Embryonic facial prominence (tissue), 1 donor: ENCODE data around the gene SH3PXD2A.
"Not testable (repeated sequence)": the region's sequence is repeated elsewhere in the genome, so short reads cannot be mapped to it uniquely, and the experiment has no call there.

Source experiments
- DNase-seq: peaks from one replicate; pipeline ENCODE4 v3.0.0-alpha.2; 2016; ENCODE audit errors: extremely low spot score

The SH3PXD2A gene

DNA sequence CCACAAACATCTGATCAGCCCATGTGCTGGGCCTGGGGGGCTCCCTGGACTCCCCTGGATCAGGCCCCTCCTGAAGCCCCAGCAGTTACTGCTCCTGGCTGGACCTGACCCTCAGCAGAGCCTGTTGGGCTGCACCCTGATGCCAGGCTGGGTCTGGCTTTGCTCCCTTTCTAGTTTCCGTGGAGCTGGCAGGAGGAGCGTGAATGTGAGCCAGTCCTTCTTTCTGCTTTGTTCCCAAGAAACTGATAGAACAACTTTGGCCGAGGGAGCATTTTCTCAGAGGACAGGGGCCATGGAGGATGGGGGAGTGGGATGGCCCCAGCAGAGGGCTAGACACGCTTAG lies 233.6 kb downstream of the SH3PXD2A start:
- DNase-seq: no peak

DNA sequence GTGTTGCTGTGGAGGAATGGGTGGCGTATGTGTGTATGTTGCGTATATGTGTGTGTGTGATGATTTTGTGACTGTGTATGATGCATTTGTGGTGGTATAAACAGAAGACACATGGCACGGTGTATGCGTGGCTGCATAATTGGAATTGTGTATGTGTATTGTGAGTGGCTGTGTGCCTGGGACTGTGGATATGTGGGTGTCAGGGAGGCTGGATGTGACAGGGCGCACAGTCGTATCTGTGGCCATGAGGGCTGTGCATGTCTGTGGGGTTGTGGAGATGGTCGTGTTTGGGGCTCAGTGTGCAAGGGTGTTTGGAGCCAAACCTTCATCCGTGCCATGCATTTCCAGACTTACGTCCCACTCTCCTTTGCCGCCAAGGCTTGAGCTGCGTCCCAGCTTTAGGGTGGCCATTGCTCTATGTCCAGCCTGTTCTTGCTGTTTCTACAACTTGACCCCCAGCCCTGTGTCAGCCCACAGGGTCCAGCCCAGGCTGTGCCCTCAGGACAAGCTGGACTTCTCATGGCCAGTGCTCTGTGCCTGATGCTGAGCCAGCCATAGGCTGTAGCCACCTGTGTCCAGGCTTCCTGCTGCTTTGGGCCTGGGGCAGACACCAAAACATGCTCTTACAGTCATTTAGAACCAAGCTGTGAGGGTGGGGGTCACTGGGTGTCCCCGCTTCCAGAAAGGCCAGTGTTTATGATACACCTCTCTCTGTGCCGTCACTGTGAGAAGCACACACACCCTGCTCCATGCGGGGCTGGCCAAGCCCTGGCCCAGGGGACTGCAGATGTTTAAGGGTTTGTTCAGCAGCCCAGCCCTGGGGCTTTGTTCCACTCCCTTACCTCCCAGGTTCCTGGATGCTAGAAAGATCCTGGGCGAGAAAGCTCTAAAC lies 234.2 kb downstream of the SH3PXD2A start:
- no peak for DNase-seq

- DNase-seq: no peak
Observed at GRCh38 chr10:103620352-103620740, 235.0 kb downstream of the SH3PXD2A start.

DNA sequence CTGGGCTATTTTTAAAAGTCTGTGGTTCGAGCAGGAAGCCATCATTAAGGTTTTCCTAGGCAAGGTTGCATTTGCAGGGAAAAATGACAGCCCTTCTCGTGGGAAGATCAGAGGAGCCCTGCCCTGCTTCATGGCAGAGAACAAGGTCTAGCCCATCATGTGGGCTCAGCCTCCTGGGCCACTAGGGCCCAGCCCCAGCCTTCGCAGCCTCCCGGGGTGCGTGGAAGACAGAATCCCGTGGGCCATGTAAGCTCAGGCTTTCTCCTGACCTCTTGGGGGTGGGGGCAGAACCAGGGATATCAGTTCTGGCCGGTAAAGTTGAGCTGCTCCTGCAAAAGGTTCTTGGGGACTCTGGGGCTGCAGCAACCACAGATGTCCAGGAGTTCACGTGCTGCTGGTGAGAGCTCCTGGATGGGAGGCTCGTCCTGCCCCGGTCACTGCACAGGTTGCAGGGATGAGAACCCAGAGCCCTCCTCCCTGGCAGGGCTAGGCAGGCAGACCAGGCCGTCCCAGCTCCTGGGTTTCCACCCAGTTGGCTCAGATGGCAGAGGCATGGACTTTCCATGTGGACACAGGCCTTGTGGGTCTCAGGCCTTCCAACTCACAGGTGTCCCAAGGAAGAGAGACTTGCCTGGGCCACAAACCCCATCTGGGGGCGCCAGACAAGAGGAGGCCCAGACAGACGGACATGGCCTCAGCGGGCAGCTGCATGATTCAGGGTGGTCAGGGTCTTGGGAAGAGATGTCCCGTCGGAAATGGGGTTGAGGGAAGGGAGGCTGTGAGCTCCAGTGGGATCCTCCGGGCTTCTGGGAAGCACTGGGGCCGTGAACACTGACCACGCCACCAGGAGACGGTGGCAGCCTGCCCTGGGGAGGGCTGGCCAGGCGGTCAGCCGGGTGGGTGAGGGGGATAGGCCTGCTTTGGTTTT lies 235.7 kb downstream of the SH3PXD2A start:
- no peak for DNase-seq

GRCh38 chr10:103618575-103619423 lies 236.6 kb downstream of the SH3PXD2A start:
- DNase-seq: no peak

DNA sequence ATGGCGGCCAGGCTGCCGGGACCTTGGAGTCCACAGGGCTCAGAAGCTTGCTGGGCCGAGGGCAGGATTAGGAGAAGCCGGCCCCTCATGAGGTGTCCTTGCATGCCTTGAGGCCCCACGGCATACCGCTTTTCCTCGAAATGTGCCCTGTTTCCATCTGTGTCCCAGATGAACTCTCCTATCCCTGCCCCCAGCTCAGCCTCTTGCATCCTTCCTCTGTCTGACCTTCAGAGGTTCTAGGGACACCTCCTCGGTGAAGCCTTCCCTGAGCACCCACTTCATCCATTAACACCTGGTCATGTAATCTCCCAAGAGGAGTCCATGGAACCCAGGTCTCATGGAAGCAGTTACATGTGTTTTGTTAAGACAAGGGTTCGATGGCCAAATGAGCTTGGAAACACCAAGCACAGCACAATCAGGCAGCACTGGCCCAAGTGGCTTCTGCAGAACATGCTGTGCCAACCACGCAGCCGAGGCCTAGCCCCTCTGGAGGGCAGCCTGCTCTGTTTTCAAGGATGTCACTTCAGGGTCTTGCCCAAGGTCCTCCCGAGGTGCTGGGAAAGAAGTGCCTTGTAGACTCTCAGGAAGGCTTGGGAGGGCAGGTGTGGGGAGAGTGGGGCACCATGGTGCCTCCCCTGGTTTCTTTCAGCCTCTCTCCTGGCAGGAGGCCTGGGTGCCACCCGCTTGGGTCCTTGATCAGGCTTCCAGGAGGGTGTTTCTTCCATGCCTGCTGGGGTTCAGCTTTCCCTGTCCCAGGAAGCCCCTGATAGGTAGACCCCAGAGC lies 237.6 kb downstream of the SH3PXD2A start:
- DNase-seq: no peak

DNA sequence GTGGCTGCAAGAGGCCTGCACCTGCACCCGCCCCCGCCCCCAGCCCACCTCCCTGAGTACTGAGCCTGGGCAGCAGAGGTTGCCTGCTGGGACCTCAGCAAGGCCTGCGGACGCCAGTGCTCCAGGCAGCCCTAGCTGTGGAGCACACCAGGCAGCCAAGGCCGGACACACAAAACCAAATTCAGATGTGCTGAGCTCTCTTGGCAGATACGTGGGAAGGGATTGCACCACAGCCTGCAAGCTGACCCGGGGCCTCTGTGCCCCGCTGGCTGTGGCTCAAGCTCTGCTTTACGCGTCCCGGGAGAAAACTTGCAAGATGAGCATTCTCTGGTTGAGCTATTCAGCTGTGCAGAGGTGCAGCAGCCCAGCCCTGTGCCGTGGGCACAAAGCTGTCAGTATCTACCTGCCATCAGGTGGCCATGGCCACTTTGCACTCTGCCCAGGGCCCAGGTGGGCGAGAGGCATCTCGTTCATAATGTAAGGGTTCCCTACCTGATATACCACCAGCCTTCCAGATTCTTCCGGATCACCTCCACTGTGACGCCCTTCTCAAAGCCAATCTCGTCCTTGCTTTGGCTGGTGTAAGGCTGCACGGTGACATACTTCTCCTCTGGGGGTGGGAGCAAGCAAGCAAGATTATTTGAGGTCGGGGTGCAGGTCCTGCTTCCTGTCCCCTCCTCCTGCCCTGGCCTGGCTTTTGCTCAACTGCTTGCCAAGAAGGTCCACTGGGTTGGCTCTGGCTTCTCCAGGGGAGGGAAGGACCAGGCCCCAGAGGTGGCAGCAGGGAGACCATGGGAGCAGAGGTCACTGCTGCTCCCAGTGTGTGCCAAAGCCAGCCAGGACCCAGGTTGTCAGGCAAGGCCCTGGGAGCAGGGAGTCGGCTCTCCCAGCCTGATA lies 238.4 kb downstream of the SH3PXD2A start:
- no peak for DNase-seq

GRCh38 chr10:103614306-103615158 lies 240.8 kb downstream of the SH3PXD2A start:
- no peak for DNase-seq

- no peak for DNase-seq
Observed at GRCh38 chr10:103613616-103614015, 241.8 kb downstream of the SH3PXD2A start.

GRCh38 chr10:103612462-103613365 lies 242.7 kb downstream of the SH3PXD2A start:
- no peak for DNase-seq

- DNase-seq: no peak
Observed at GRCh38 chr10:103610921-103611511, 244.4 kb downstream of the SH3PXD2A start.

DNA sequence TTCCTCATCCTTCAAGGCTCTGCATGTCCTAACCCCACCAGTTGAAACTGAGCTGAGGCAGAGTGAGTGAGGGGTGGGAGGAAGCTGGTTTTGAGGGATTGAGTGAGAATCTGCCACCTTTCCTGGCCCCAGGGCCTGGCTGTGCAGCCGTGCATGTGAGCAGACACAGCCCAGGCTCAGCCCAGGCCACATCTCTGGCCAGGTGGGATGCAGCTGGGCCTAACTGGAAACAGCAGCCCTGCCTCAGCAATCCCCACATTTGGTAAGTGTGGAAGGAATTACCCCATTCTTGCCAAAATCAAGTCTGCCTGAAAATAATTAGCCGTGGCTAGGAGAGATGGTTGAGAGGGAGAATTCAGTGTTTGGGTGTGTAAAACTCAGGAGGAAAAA lies 245.3 kb downstream of the SH3PXD2A start:
- DNase-seq: no peak

DNA sequence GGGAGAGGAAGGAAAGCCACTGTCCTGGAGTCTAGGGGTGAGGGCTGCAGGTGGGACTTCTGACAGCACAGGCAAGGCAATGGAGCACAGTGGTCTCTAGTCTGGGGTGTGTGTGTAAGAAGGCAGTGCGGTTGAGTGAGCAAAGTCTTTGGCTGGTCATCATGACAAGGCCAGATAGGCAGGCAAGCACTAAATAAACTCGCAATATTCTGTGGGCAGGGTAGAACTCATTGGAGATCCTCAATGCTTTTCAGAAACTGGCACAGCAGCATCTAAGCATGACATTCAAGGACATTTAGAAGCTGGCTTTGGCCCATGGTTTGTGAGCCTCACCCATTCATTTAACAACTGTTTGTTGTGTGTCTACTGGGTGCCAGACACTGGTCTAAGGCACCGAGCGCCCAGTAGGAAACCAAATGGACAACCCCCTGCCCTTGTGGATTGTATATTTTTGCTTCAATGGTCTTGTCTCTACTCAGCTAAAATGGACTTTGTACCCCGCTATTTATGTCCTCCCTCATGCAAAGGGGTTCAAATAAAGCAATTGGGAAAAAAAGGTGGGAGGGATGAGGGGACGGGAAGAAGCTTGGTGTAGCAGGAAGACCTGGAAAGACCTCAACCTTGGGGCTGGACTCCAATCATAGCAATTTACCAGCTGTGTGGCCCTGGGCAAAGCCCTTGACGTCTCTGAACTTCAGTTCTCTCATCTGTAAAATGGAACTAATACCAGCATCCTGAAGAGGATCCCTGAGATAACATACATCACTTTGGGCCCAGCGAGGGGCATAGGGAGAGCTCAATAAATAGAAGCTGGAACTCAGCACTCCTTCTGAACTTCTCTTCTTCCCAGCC lies 245.9 kb downstream of the SH3PXD2A start:
- DNase-seq: no peak

DNA sequence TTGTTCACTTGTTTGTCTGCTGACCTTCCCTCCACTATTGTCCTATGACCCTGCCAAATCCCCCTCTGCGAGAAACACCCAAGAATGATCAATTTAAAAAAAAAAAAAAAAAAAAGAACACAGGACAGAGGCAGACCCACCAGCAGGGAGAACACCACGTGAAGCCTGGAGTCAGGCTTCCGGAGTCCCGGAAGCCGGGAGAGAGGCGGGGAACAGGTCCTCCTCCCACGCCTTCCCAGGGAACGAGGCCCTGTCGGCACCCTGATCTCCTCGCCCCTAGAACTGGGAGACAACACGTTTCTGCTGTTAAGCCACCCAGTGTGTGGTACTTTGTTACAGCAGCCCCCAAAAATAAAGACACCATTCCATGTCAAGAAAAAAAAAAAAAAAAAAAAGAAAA lies 247.3 kb downstream of the SH3PXD2A start:
- not testable (repeated sequence) for DNase-seq

GRCh38 chr10:103607051-103607450 lies 248.3 kb downstream of the SH3PXD2A start:
- DNase-seq: not testable (repeated sequence)

- not testable (repeated sequence) for DNase-seq
Observed at GRCh38 chr10:103606097-103606438, 249.3 kb downstream of the SH3PXD2A start.
